K562 (cell line): ENCODE data around the gene ZNF177. TPM values are rescaled to one million over a fixed set of nuclear protein-coding genes. Genes with fewer than 3 reads are reported as not detected.

Experiments
- ATAC-seq: fragments of 200-7000 bp; cut with Tn5 transposase; 3 replicates; pipeline ENCODE4 v1.9.1; 2020; ENCODE audit warnings: moderate library complexity
- BruUV-seq: library from RNA; stranded (reverse); fragments of 400-500 nt; replicated peaks from 2 replicates; lab custom pipeline; 2021; lab: Mats Ljungman, UMichigan
- CTCF ChIA-PET: fragments of 300-600 bp; formaldehyde crosslinking; extraction: SDS; loops from one replicate; lab custom pipeline; 2021; ENCODE audit warnings: low intra/inter-chr PET ratio; lab: Yijun Ruan, JAX
- POLR2A ChIA-PET: fragments of 300-600, 350-650 bp; sonication (Branson Sonifier 250); formaldehyde crosslinking; extraction: SDS; loops from one replicate; lab custom pipeline; 2021; ENCODE audit warnings: antibody characterized with exemption, inconsistent platforms; lab: Yijun Ruan, JAX
- DNase-seq, 4 experiments: peaks; one replicate each; pipeline versions ENCODE4 v3.0.0 to v3.0.0-alpha.2; 2011 to 2018; ENCODE audit warnings: low spot score in 3 of 4, mixed read lengths in 3 of 4; ENCODE audit errors: extremely low read depth in 1 of 4
- FAIRE-seq: peaks from 2 replicates; lab custom pipeline; 2011; peaks lifted over from hg19 to GRCh38; lab: Jason Lieb, UNC
- H2AFZ ChIP-seq: 2 replicates; pipeline ENCODE4 v1.6.0; 2011; ENCODE audit warnings: low read depth, low read length, control low read depth, inconsistent platforms
- H3K27ac ChIP-seq: fragments of 200-600 bp; 3 replicates; pipeline ENCODE4 v1.8.0; 2011; ENCODE audit warnings: low read depth, mild to moderate bottlenecking, control low read depth, inconsistent platforms, low read length, moderate library complexity, mixed read lengths; ENCODE audit errors: extremely low read depth
- H3K27me3 ChIP-seq, 2 experiments: fragments of 300-600 bp in 1 of 2; 2 replicates in 1 of 2; 3 replicates in 1 of 2; pipeline versions ENCODE4 v1.6.0 to v1.8.0; 2011; ENCODE audit warnings: inconsistent platforms in 2 of 2, low read length in 2 of 2, mild to moderate bottlenecking in 1 of 2, mixed read lengths in 1 of 2, moderate library complexity in 1 of 2; ENCODE audit not compliant: control insufficient read depth in 2 of 2, insufficient read depth in 2 of 2
- H3K36me3 ChIP-seq: fragments of 300-600 bp; 3 replicates; pipeline ENCODE4 v1.8.0; 2011; ENCODE audit warnings: mild to moderate bottlenecking, low read length, inconsistent platforms; ENCODE audit not compliant: control insufficient read depth, insufficient read depth
- H3K4me1 ChIP-seq, 2 experiments: fragments of 200-600 bp in 1 of 2; replicated peaks in 1 of 2; 2 replicates in 1 of 2; 3 replicates in 1 of 2; pipeline versions ENCODE4 v1.5.1 to v1.8.0; 2011; ENCODE audit warnings: inconsistent platforms in 2 of 2, low read length in 2 of 2, mild to moderate bottlenecking in 1 of 2, mixed read lengths in 1 of 2, moderate library complexity in 1 of 2; ENCODE audit not compliant: control insufficient read depth in 2 of 2, insufficient read depth in 2 of 2
- H3K4me2 ChIP-seq: 2 replicates; pipeline ENCODE4 v1.6.1; 2011; ENCODE audit warnings: low read length, control low read depth, inconsistent platforms, mixed read lengths; ENCODE audit not compliant: insufficient read depth
- H3K4me3 ChIP-seq: fragments of 200-600 bp; sonication (generic), shearing (Covaris generic); 2 replicates; pipeline ENCODE4 v1.5.1; 2016; ENCODE audit warnings: control low read depth, inconsistent platforms
- H3K79me2 ChIP-seq: fragments of 200-600 bp; 3 replicates; pipeline ENCODE4 v1.8.0; 2011; ENCODE audit warnings: low read length, inconsistent platforms; ENCODE audit not compliant: control insufficient read depth, insufficient read depth
- H3K9ac ChIP-seq, 2 experiments: 2 replicates each; pipeline versions ENCODE4 v1.6.0 to v1.6.1; 2011; ENCODE audit warnings: low read depth in 2 of 2, low read length in 2 of 2, control low read depth in 1 of 2, inconsistent platforms in 1 of 2, mild to moderate bottlenecking in 1 of 2, mixed read lengths in 1 of 2; ENCODE audit not compliant: insufficient read depth in 1 of 2
- H3K9me1 ChIP-seq: one replicate; pipeline ENCODE4 v1.6.0; 2011; ENCODE audit warnings: inconsistent platforms, mild to moderate bottlenecking, low read length, moderate library complexity; ENCODE audit not compliant: control insufficient read depth, insufficient read depth
- H3K9me3 ChIP-seq: replicated peaks from 2 replicates; pipeline ENCODE4 v1.5.1; 2011; ENCODE audit warnings: low read depth, low read length, inconsistent platforms; ENCODE audit not compliant: control insufficient read depth, insufficient read depth
- H4K20me1 ChIP-seq: replicated peaks from 2 replicates; pipeline ENCODE4 v1.6.1; 2011; ENCODE audit warnings: low read length, inconsistent platforms, mixed read lengths; ENCODE audit not compliant: control insufficient read depth, insufficient read depth
- HMGXB4 ChIP-seq: sonication (generic); formaldehyde crosslinking; IDR thresholded peaks from 2 replicates; pipeline ENCODE4 v1.8.1; 2023; ENCODE audit warnings: mild to moderate bottlenecking, missing genetic modification reagents
- RAD51 ChIP-seq: fragments of 450-650 bp; IDR thresholded peaks from 2 replicates; pipeline ENCODE4 v1.7.1; 2016; ENCODE audit warnings: low read depth, mild to moderate bottlenecking, borderline replicate concordance
- RBM25 ChIP-seq: fragments of 200-400 bp; formaldehyde crosslinking; IDR thresholded peaks from 2 replicates; pipeline ENCODE4 v1.6.1; 2018; ENCODE audit warnings: low read length, low read depth, moderate library complexity; ENCODE audit not compliant: severe bottlenecking
- ZNF121 ChIP-seq: sonication (generic); formaldehyde crosslinking; conservative IDR thresholded peaks from 2 replicates; pipeline ENCODE4 v1.8.0; 2022; ENCODE audit warnings: missing genetic modification reagents
- WGBS: fragments of 100-300 bp; shearing (Covaris generic); methylation state at CpG from one replicate; pipeline ENCODE4 v1.1.6; 2016; ENCODE audit warnings: low coverage, mixed read lengths; ENCODE audit not compliant: insufficient coverage; ENCODE audit errors: missing lambda C conversion rate; 5-methylcytosine and 5-hydroxymethylcytosine counted together
- in situ Hi-C: fragments of 300-500 bp; cut with MboI; formaldehyde crosslinking; loops from 4 replicates; pipeline ENCODE4 v1.15.0; 2018; ENCODE audit warnings: inconsistent platforms, mixed read lengths
- intact Hi-C: fragments of 100-400 bp; cut with micrococcal nuclease; formaldehyde crosslinking; loops from 2 replicates; pipeline ENCODE4 v1.14.2; 2022
- polyA plus RNA-seq, 8 experiments: library from polyadenylated mRNA; depleted of rRNA in 4 of 8; stranded (reverse) in 5 of 8; unstranded in 3 of 8; fragments of >200 nt; fragmentation: Nextera tagmentation in 2 of 8; fragmentation: Illumina TruSeq in 1 of 8; extraction: Ambion mirVana in 2 of 8; extraction: Trizol in 1 of 8; gene quantifications; 2 replicates each; pipeline versions ENCODE4 v1.2.1 to v1.2.3, GENCODE V29; 2011 to 2014; ENCODE audit warnings: inconsistent platforms in 1 of 8, missing spikeins in 1 of 8
- total RNA-seq, 7 experiments: library from RNA; depleted of rRNA in 6 of 7; stranded (reverse); fragments of >200 nt in 6 of 7; fragmentation: Illumina TruSeq in 2 of 7; extraction: Trizol in 2 of 7; gene quantifications; 2 replicates each; pipeline versions ENCODE4 v1.2.1 to v1.2.3, GENCODE V29; 2011 to 2021; ENCODE audit warnings: low replicate concordance in 1 of 7
- TF ChIP-seq, protein P1 (sequence below): fragments of 450-650 bp; IDR thresholded peaks from 2 replicates; pipeline ENCODE4 v1.6.1; 2016; ENCODE audit warnings: missing biosample characterization, missing genetic modification characterization

ZNF177 gene
- total and polyA plus RNA-seq, 9 of the 15 experiments (the other 6 are each of a cell fraction or from before 2014, with no cell fraction given): 0.25 to 1.8 (median 1.1) TPM

DNA sequence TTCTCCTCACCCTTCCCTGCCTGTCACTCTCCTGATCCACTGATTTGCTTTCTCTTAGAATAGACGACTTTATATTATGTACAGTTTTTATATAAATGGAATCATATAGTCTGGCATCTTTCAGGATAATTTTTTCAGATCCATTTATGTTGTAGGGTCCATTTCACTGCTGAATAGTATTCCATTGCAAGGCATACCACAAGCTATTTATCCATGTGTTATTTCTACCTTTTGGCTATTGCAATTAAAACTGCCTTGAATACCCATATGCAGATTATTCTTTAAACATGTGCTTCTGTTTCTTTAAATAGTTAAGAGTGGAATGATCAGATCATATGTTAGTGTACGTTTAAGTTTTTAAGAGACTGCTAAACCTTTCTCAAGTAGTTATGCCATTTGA is 17.8 kb upstream of the ZNF177 start:
- no peak overlapping the region for H2AFZ ChIP-seq
- no peak overlapping the region for H3K4me2 ChIP-seq
- no peaks in the 10 kb centered on the region for H3K9me1 ChIP-seq
- no peaks in the 10 kb centered on the region for H3K36me3 ChIP-seq
- BruUV-seq: no TSS peak
- H3K9ac ChIP-seq: no peak overlapping the region
- H3K4me1 ChIP-seq: no peaks in the 10 kb centered on the region
- FAIRE-seq (no peak), DNase-seq (no peak), ATAC-seq (no peak)
- ChIA-PET POLR2A (no interaction called here), CTCF (no interaction called here)
- H3K27ac ChIP-seq: no peak overlapping the region
- no peak overlapping the region for H3K4me3 ChIP-seq
- no peaks in the 10 kb centered on the region for H3K79me2 ChIP-seq
- intact Hi-C loops (no loop called here), in situ Hi-C loops (no loop called here)
- 6% methylated on average over 2 of the region's 2 CpGs for whole genome bisulfite sequencing
- no peaks in the 10 kb centered on the region for H3K27me3 ChIP-seq
- H4K20me1 ChIP-seq: no peaks in the 10 kb centered on the region
- TF ChIP-seq RBM25 (peak; percentile 12), HMGXB4 (CRISPR knock-in tag) (no peak), ZNF121 (no peak), RAD51 (no peak)
- TF ChIP-seq, protein P1, sequence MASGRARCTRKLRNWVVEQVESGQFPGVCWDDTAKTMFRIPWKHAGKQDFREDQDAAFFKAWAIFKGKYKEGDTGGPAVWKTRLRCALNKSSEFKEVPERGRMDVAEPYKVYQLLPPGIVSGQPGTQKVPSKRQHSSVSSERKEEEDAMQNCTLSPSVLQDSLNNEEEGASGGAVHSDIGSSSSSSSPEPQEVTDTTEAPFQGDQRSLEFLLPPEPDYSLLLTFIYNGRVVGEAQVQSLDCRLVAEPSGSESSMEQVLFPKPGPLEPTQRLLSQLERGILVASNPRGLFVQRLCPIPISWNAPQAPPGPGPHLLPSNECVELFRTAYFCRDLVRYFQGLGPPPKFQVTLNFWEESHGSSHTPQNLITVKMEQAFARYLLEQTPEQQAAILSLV (tag): no peak
- H3K9me3 ChIP-seq: peaks cover 21% of the 10 kb centered on the region
